T-helper 1 cell treated with Interleukin-12 subunit alpha and Interleukin-12 subunit beta and Interleukin-4 antibody, amounts not matched to agents 30 μg/mL and 1 μg/mL, for 36 hours (primary cell): Measurements from ENCODE around the gene RHOG.
"Not testable (repeated sequence)": the region's sequence is repeated elsewhere in the genome, so short reads cannot be mapped to it uniquely, and the experiment has no call there.

Source experiments
- H3K27ac Mint-ChIP-seq: one replicate; pipeline ENCODE4 v1.8.0; 2021; ENCODE audit warnings: mild to moderate bottlenecking, mixed read lengths
- H3K27me3 Mint-ChIP-seq: one replicate; pipeline ENCODE4 v1.8.0; 2021; ENCODE audit warnings: low read depth, mixed read lengths
- H3K36me3 Mint-ChIP-seq: one replicate; pipeline ENCODE4 v1.8.0; 2021; ENCODE audit warnings: low read depth, mixed read lengths
- H3K4me1 Mint-ChIP-seq: one replicate; pipeline ENCODE4 v1.8.0; 2021; ENCODE audit warnings: low read depth, mixed read lengths
- H3K4me3 Mint-ChIP-seq: one replicate; pipeline ENCODE4 v1.8.0; 2021; ENCODE audit warnings: mild to moderate bottlenecking, moderate library complexity, mixed read lengths
- H3K9me3 Mint-ChIP-seq: one replicate; pipeline ENCODE4 v1.8.0; 2021; ENCODE audit warnings: mixed read lengths

Gene RHOG

GRCh38 chr11:3820971-3821370 lies 19.8 kb downstream of the RHOG start:
- H3K4me1 Mint-ChIP-seq: peaks cover 17% of the 10 kb centered on the region
- no peaks in the 10 kb centered on the region for H3K9me3 Mint-ChIP-seq
- no peaks in the 10 kb centered on the region for H3K27me3 Mint-ChIP-seq
- H3K27ac Mint-ChIP-seq: no peak overlapping the region
- H3K36me3 Mint-ChIP-seq: peaks cover 16% of the 10 kb centered on the region
- no peak overlapping the region for H3K4me3 Mint-ChIP-seq

- Mint-ChIP-seq H3K4me3 (no peak overlapping the region), H3K9me3 (no peaks in the 10 kb centered on the region), H3K27me3 (no peaks in the 10 kb centered on the region), H3K36me3 (no peaks in the 10 kb centered on the region), H3K4me1 (peaks cover under 1% of the 10 kb centered on the region), H3K27ac (no peak overlapping the region)
Observed at GRCh38 chr11:3817181-3817800, 23.5 kb downstream of the RHOG start.

- H3K9me3 Mint-ChIP-seq: no peaks in the 10 kb centered on the region
- no peak overlapping the region for H3K27ac Mint-ChIP-seq
- no peak overlapping the region for H3K4me3 Mint-ChIP-seq
Observed at GRCh38 chr11:3816673-3817072, 24.1 kb downstream of the RHOG start.

GRCh38 chr11:3815845-3816244 lies 24.9 kb downstream of the RHOG start:
- no peak overlapping the region for H3K27ac Mint-ChIP-seq
- H3K36me3 Mint-ChIP-seq: no peaks in the 10 kb centered on the region
- no peak overlapping the region for H3K4me3 Mint-ChIP-seq
- no peaks in the 10 kb centered on the region for H3K27me3 Mint-ChIP-seq
- H3K4me1 Mint-ChIP-seq: peaks cover 1% of the 10 kb centered on the region
- no peaks in the 10 kb centered on the region for H3K9me3 Mint-ChIP-seq

More at GRCh38 chr11:3816673-3817072, 24.1 kb downstream of the RHOG start:
- Mint-ChIP-seq H3K36me3 (no peaks in the 10 kb centered on the region), H3K4me1 (peaks cover 1% of the 10 kb centered on the region), H3K27me3 (no peaks in the 10 kb centered on the region)

- not testable (repeated sequence) for H3K4me1 Mint-ChIP-seq, H3K36me3 Mint-ChIP-seq, H3K9me3 Mint-ChIP-seq, H3K4me3 Mint-ChIP-seq, H3K27ac Mint-ChIP-seq, H3K27me3 Mint-ChIP-seq
Observed at GRCh38 chr11:3814832-3815231, 25.9 kb downstream of the RHOG start.

GRCh38 chr11:3810951-3811350 lies 29.8 kb downstream of the RHOG start:
- no peaks in the 10 kb centered on the region for H3K36me3 Mint-ChIP-seq
- H3K9me3 Mint-ChIP-seq: no peaks in the 10 kb centered on the region
- no peaks in the 10 kb centered on the region for H3K27me3 Mint-ChIP-seq
- H3K27ac Mint-ChIP-seq: no peak overlapping the region
- H3K4me3 Mint-ChIP-seq: no peak overlapping the region
- H3K4me1 Mint-ChIP-seq: peaks cover 13% of the 10 kb centered on the region

GRCh38 chr11:3810446-3810845 lies 30.3 kb downstream of the RHOG start:
- no peaks in the 10 kb centered on the region for H3K9me3 Mint-ChIP-seq
- H3K27ac Mint-ChIP-seq: no peak overlapping the region
- peaks cover 13% of the 10 kb centered on the region for H3K4me1 Mint-ChIP-seq
- H3K4me3 Mint-ChIP-seq: no peak overlapping the region
- no peaks in the 10 kb centered on the region for H3K27me3 Mint-ChIP-seq
- H3K36me3 Mint-ChIP-seq: no peaks in the 10 kb centered on the region

- H3K36me3 Mint-ChIP-seq: no peaks in the 10 kb centered on the region
- no peaks in the 10 kb centered on the region for H3K27me3 Mint-ChIP-seq
- H3K4me3 Mint-ChIP-seq: no peak overlapping the region
- peaks cover 13% of the 10 kb centered on the region for H3K4me1 Mint-ChIP-seq
- no peaks in the 10 kb centered on the region for H3K9me3 Mint-ChIP-seq
- H3K27ac Mint-ChIP-seq: no peak overlapping the region
Observed at GRCh38 chr11:3809624-3809928, 31.2 kb downstream of the RHOG start.

GRCh38 chr11:3808861-3809623 lies 31.7 kb downstream of the RHOG start:
- H3K4me3 Mint-ChIP-seq: peak overlapping the region; percentile 78
- no peaks in the 10 kb centered on the region for H3K27me3 Mint-ChIP-seq
- no peaks in the 10 kb centered on the region for H3K36me3 Mint-ChIP-seq
- H3K4me1 Mint-ChIP-seq: peaks cover 17% of the 10 kb centered on the region
- H3K9me3 Mint-ChIP-seq: no peaks in the 10 kb centered on the region
- H3K27ac Mint-ChIP-seq: no peak overlapping the region

- peaks cover 17% of the 10 kb centered on the region for H3K4me1 Mint-ChIP-seq
- H3K27me3 Mint-ChIP-seq: no peaks in the 10 kb centered on the region
- no peaks in the 10 kb centered on the region for H3K36me3 Mint-ChIP-seq
- H3K4me3 Mint-ChIP-seq: peak within 1 kb of the TSS; percentile 95
- peak within 1 kb of the TSS; percentile 88 for H3K27ac Mint-ChIP-seq
- no peaks in the 10 kb centered on the region for H3K9me3 Mint-ChIP-seq
Observed at GRCh38 chr11:3807909-3808860, 32.6 kb downstream of the RHOG start, which contains the start of gene PGAP2. Gene PGAP2, plus strand, starts transcription at chr11:3808560. Its CDS starts 2,700 bp downstream, at chr11:3811260.

- Mint-ChIP-seq H3K27me3 (no peaks in the 10 kb centered on the region), H3K36me3 (no peaks in the 10 kb centered on the region), H3K4me1 (peaks cover 18% of the 10 kb centered on the region), H3K27ac (no peak overlapping the region), H3K9me3 (no peaks in the 10 kb centered on the region), H3K4me3 (no peak overlapping the region)
Observed at GRCh38 chr11:3803726-3804495, 36.8 kb downstream of the RHOG start.

GRCh38 chr11:3802011-3802790 lies 38.6 kb downstream of the RHOG start:
- no peak overlapping the region for H3K27ac Mint-ChIP-seq
- no peaks in the 10 kb centered on the region for H3K27me3 Mint-ChIP-seq
- H3K4me3 Mint-ChIP-seq: no peak overlapping the region
- H3K36me3 Mint-ChIP-seq: no peaks in the 10 kb centered on the region
- H3K9me3 Mint-ChIP-seq: no peaks in the 10 kb centered on the region
- H3K4me1 Mint-ChIP-seq: peaks cover 13% of the 10 kb centered on the region

- H3K36me3 Mint-ChIP-seq: peaks cover 5% of the 10 kb centered on the region
- H3K4me3 Mint-ChIP-seq: no peak overlapping the region
- no peaks in the 10 kb centered on the region for H3K9me3 Mint-ChIP-seq
- no peaks in the 10 kb centered on the region for H3K27me3 Mint-ChIP-seq
- H3K4me1 Mint-ChIP-seq: peaks cover 31% of the 10 kb centered on the region
- no peak overlapping the region for H3K27ac Mint-ChIP-seq
Observed at GRCh38 chr11:3799873-3800272, 40.9 kb downstream of the RHOG start.
